Glomerular endothelial cell (primary cell): ENCODE measurements around the gene ZBTB17. TPM values are rescaled to one million over a fixed set of nuclear protein-coding genes. Genes with fewer than 3 reads are reported as not detected.
"Not testable (repeated sequence)": the region's sequence is repeated elsewhere in the genome, so short reads cannot be mapped to it uniquely, and the experiment has no call there.

ENCODE experiments used
- DNase-seq: peaks from one replicate; pipeline ENCODE4 v3.0.0-alpha.2; 2011; ENCODE audit warnings: low read depth, low spot score; ENCODE audit errors: extremely low read depth
- total RNA-seq: library from RNA; depleted of rRNA; stranded (reverse); fragments of >200 nt; gene quantifications from 2 replicates; pipeline ENCODE4 v1.2.3, GENCODE V29; 2015

ZBTB17 gene
- total RNA-seq, 1 donor from 2014 or later: 35.6 TPM

DNA sequence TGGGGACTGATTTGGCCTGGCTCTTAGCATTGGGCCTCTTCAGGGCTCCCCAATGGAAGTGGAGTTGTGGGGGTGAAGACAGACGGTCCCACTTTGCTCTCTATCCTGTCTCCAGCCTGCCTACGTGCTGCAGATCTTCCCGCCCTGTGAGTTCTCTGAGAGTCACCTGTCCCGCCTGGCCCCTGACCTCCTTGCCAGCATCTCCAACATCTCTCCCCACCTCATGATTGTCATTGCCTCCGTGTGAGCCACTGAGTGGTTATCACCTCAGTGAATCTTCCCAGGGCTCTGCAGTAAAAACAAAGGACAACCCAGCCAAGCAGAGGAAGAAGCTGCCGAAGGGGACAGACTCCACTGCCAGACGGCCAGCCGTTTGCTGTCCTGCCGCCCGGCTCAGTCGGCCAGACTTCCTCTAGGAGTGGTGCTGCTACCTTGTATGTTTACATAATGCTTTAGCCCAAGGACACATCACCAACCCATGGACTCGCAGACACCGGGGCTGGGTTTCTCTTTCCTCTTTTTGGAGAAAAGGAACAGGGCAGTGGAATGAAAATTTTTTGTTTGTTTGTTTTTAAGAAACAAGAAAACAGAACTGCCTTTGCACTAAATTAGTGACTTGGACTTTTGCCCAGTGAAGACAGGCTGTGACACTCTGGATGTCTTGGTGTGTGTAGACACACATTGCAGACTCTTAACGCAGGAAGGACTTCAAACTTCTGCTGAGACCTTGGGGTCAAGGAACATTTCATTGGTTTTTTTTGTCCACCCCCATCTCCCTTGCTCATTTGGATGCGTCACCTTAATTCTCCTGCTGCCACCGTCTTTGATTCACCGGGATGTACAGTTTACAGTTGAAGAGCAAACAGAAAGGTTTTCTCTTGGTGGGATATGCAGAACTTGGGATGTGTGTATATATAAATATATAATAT is 36.5 kb downstream of the ZBTB17 start:
- no peak for DNase-seq

DNA sequence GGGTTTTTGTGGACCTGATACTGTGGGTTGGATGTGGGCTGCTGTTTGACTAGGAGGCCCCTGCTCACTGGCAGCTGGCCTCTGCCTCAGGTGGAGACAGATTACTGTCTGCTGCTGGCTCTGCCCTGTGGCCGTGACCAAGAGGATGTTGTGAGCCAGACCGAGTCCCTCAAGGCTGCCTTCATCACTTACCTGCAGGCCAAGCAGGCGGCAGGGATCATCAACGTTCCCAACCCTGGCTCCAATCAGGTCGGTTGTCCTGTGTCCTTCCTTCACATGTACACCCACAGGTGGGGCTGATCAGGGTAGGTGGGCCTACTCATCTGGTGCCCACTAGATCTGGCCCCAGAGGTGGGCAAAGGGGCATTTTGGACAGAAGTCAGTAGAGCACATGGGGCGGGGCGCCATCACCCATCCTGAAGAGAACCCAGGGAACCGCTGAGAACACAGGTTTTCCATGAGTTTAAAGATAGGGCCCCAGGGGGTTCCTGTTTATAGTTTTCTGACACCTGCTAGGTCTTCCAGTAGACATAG is 37.2 kb downstream of the ZBTB17 start:
- no peak for DNase-seq

DNA sequence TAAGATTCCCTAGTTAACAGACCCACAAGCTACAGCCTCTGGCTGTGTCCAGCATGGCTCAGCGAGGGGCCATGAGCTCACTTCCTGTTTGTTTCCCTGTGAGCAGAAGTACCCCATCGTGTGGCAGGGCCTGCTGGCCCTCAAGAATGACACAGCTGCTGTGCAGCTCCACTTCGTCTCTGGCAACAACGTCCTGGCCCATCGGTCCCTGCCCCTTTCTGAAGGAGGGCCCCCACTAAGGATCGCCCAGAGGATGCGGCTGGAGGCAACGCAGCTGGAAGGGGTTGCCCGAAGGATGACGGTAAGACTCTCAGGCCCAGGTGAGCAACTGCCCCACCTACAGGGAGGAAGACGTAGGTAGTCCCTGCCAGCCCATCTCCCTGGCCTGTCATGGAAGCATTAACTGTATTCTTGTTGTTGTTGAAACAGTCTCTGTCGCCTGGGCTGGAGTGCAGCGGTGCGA is 38.2 kb downstream of the ZBTB17 start:
- no peak for DNase-seq

DNA sequence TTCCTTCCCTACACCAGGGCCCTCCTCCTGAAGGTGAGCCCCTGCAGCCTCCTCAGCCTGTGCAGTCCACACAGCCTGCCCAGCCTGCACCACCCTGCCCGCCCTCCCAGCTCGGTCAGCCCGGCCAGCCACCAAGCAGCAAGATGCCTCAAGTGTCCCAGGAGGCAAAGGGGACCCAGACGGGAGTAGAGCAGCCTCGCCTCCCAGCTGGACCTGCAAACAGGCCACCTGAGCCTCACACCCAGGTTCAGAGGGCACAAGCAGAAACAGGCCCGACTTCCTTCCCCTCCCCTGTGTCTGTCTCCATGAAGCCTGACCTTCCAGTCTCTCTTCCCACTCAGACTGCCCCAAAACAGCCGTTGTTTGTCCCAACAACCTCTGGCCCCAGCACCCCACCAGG is 38.8 kb downstream of the ZBTB17 start:
- no peak for DNase-seq

DNA sequence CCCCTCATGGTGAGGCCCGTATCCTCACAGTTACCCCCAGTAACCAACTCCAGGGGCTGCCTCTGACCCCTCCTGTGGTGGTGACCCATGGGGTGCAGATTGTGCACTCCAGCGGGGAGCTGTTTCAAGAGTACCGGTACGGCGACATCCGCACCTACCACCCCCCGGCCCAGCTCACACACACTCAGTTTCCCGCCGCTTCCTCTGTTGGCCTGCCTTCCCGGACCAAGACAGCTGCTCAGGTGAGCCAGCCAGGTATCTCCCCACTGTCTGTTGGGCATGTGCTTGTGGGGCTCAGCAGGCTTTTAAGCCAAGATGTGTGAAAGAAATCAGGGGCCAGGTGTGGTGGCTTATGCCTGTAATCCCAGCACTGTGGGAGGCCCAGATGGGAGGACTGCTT is 39.9 kb downstream of the ZBTB17 start:
- no peak for DNase-seq

DNA sequence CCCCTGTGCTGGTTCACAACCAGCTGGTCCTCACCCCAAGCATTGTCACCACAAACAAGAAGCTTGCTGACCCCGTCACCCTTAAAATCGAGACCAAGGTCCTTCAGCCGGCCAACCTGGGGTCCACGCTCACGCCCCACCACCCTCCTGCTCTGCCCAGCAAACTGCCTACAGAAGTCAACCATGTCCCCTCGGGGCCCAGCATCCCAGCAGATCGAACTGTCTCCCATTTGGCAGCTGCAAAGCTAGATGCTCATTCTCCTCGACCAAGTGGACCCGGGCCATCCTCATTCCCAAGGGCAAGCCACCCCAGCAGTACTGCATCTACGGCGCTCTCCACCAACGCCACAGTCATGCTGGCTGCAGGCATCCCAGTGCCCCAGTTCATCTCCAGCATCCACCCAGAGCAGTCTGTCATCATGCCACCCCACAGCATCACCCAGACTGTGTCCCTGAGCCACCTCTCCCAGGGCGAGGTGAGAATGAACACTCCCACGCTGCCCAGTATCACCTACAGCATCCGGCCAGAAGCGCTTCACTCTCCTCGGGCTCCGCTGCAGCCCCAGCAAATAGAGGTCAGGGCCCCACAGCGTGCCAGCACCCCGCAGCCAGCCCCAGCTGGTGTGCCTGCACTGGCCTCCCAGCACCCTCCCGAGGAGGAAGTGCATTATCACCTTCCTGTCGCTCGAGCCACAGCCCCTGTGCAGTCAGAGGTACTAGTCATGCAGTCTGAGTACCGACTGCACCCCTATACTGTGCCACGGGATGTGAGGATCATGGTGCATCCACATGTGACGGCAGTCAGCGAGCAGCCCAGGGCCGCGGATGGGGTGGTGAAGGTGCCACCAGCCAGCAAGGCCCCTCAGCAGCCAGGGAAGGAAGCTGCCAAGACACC is 40.6 kb downstream of the ZBTB17 start:
- no peak for DNase-seq

DNA sequence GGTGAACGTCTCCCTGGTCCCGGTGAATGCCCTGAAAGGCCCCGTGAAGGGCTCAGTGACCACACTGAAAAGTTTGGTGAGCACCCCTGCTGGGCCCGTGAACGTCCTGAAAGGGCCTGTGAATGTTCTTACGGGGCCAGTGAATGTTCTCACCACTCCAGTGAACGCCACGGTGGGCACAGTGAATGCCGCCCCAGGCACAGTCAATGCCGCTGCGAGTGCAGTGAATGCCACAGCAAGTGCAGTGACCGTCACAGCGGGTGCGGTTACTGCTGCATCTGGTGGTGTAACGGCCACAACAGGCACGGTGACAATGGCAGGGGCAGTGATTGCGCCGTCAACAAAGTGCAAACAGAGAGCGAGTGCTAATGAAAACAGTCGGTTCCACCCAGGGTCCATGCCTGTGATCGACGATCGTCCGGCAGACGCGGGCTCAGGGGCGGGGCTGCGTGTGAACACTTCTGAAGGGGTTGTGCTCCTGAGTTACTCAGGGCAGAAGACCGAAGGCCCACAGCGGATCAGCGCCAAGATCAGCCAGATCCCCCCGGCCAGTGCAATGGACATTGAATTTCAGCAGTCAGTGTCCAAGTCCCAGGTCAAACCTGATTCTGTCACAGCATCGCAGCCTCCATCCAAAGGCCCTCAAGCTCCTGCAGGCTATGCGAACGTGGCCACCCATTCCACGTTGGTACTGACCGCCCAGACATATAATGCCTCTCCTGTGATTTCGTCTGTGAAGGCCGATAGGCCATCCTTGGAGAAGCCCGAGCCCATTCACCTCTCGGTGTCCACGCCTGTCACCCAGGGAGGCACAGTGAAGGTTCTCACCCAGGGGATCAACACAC is 41.5 kb downstream of the ZBTB17 start:
- DNase-seq: no peak

DNA sequence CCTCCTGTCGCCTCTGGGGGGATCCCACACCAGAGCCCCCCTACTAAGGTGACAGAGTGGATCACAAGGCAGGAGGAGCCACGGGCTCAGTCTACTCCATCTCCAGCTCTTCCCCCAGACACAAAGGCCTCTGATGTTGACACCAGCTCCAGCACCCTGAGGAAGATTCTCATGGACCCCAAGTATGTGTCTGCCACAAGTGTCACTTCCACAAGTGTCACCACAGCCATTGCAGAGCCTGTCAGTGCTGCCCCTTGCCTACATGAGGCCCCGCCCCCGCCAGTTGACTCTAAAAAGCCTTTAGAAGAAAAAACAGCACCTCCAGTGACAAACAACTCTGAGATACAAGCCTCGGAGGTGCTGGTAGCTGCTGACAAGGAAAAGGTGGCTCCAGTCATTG is 42.2 kb downstream of the ZBTB17 start:
- DNase-seq: no peak

DNA sequence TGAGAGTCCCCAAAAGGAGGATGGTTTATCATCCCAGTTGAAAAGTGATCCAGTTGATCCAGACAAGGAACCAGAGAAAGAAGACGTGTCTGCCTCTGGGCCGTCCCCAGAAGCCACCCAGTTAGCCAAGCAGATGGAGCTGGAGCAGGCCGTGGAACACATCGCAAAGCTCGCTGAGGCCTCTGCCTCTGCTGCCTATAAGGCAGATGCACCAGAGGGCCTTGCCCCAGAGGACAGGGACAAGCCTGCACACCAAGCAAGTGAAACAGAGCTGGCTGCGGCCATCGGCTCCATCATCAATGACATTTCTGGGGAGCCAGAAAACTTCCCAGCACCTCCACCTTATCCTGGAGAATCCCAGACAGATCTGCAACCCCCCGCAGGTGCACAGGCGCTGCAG is 43.3 kb downstream of the ZBTB17 start:
- no peak for DNase-seq

DNA sequence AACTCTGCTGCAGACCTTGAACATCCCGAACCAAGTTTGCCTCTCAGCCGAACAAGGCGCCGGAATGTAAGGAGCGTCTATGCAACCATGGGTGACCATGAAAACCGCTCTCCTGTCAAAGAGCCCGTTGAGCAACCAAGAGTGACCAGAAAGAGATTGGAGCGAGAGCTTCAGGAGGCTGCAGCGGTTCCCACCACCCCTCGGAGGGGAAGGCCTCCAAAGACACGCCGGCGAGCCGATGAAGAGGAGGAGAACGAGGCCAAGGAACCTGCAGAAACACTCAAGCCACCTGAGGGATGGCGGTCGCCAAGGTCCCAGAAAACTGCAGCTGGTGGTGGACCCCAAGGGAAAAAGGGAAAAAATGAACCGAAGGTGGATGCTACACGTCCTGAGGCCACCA is 44.0 kb downstream of the ZBTB17 start:
- no peak for DNase-seq

DNA sequence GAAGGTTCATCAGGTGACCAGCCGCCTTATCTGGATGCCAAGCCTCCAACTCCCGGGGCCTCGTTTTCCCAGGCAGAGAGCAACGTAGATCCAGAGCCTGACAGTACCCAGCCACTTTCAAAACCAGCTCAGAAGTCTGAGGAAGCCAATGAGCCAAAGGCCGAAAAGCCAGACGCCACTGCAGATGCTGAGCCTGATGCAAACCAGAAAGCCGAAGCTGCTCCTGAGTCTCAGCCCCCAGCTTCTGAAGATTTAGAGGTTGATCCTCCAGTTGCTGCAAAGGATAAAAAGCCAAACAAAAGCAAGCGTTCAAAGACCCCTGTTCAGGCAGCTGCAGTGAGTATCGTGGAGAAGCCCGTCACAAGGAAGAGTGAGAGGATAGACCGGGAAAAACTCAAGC is 44.5 kb downstream of the ZBTB17 start:
- DNase-seq: no peak

DNA sequence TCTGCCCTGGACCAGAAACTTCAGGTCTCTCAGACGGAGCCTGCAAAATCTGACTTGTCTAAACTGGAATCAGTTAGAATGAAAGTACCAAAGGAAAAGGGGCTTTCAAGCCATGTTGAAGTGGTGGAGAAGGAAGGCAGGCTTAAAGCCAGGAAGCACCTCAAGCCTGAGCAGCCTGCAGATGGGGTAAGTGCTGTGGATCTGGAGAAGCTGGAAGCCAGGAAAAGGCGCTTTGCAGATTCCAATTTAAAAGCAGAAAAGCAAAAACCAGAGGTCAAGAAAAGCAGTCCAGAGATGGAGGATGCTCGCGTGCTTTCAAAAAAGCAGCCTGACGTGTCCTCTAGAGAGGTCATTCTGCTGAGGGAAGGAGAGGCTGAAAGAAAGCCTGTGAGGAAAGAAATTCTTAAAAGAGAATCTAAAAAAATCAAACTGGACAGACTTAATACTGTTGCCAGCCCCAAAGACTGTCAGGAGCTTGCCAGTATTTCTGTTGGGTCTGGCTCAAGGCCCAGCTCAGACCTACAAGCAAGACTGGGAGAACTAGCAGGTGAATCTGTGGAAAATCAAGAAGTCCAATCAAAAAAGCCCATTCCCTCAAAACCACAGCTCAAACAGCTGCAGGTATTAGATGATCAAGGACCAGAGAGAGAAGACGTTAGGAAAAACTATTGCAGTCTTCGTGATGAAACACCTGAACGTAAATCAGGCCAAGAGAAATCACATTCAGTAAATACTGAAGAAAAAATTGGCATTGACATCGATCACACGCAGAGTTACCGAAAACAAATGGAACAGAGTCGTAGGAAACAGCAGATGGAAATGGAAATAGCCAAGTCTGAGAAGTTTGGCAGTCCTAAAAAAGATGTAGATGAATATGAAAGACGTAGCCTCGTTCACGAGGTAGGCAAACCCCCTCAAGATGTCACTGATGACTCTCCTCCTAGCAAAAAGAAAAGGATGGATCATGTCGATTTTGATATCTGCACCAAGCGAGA is 46.6 kb downstream of the ZBTB17 start:
- no peak for DNase-seq

DNA sequence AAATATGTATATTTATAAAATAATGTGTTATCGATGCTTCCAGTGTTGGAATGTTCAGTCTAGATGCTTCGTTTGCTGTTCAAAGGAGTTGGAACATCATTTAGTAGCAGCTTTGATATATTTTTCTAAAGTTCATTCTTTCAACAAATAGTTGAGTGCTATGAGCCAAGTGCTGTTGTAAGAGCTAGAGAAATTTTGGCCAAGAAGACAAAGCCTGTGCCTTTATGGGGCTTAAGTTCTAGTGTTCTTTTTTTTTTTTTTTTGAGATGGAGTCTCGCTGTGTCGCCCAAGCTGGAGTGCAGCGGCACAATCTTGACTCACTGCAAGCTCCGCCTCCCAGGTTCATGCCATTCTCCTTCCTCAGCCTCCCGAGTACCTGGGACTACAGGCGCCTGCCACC is 49.5 kb downstream of the ZBTB17 start:
- DNase-seq: not testable (repeated sequence)

DNA sequence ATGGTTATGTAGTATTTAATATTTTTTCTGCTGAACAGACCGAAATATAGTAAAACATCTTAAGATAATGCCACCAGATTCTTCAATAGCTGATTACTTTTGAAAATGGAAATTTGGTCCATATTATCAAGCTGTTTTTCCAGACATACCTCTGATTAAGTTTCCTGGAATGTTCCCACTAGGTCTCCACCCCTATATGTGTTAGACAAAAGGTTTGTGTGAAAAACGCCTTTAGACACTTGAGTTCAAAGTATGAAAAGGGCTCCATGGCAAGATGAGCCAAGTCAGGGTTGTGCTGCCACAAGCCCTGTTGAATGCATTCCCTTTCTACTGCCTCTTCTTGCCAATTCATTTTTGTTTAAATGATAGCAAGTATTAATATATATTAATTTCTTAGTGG is 52.7 kb downstream of the ZBTB17 start:
- DNase-seq: no peak

DNA sequence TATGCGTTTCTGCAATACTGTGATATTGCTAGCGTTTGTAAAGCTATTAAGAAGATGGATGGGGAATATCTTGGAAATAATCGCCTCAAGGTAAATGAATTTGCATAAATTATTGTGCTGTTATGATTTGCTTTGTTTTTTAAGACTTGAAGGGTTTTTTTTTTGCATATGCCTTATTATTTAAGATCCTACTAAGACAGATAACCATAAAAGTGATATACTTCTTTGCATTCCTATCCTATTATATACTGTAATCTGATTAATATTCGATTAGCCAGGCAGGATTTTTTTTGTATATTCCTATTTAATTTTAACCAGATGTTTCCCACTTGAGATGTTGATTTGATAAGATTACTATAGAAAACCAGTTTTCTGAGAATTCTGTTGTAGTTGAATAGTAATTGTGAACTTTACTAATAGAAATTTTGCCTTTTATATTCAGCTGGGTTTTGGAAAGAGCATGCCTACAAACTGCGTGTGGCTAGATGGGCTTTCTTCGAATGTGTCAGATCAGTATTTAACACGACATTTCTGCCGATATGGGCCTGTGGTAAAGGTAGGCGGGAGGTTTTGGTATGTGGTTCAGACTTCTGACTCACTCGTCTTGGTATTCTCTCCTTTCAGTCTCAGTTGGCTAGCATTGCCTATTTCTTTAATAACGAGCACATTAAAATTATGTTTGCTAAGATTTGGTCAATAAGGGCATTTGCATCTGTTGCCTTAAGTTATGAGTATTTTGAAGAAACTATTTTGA is 56.8 kb downstream of the ZBTB17 start:
- no peak for DNase-seq

DNA sequence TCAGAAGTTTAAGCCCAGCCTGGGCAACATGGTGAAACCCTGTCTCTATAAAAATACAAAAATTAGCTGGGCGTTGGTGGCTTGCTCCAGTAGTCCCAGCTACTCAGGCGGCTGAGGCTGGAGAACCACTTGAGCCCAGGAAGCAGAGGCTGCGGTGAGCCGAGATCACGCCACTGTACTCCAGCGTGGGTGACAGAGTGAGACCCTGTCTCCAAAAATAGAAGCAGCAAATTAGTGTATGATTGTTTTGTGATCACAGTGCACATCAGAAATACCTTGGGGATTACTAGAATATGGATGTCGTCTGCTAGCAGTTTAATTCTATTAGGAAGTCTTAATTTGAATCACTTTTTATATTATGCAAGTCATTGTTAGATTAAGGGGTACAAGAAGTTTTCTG is 59.0 kb downstream of the ZBTB17 start:
- no peak for DNase-seq

DNA sequence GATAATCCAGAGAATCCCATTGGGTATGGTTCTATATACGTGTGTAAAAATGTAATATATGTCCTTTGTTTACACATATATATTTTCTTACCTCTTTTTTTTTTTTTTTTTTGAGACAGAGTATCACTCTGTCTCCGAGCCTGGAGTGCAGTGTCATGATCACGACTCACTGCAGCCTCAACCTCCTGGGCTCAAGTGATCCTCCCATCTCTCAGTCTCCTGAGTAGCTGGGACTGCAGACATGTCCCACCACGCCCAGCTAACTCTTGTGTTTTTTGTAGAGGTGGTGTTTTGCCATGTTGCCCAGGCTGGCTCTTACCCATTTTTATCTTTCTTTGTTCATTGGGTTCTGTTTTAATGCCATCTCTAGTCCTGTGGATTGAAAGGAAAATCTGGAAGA is 59.5 kb downstream of the ZBTB17 start:
- no peak for DNase-seq

DNA sequence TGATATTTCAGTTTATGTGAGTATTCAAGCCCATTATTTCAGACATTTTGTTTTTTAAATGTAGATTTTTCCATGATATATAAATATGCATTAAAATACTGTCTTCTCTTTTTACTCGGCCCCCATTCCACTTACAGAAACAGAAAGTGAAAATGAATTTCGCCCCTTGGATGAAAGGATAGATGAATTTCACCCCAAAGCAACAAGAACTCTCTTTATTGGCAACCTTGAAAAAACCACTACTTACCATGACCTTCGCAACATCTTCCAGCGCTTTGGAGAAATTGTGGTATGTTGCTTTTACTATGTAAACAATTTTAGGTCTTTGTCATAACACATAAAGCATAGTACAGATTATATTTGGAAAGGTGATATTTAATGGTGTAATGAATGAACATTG is 59.9 kb downstream of the ZBTB17 start:
- DNase-seq: no peak

DNA sequence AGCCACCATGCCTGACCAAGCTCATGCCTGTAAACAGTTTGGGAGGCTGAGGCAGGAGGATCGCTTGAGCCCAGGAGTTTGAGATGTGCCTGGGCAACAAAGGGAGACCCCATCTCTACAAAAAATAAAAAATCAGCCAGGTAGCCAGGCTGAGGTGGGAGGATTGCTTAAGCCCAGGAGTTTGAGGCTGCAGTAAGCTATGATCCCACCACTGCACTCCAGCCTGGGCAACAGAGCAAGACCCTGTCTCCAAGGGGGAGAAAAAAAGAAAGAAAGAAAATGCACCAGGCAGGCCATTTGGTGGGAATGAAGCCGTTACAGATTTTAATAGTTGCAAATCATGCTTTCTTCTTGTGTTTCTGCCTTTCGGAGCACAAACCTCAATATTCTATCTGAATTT is 62.3 kb downstream of the ZBTB17 start:
- DNase-seq: not testable (repeated sequence)
